ENCODE data around the gene LRRC10. TPM values are rescaled to one million over a fixed set of nuclear protein-coding genes. Genes with fewer than 3 reads are reported as not detected.

LRRC10 gene
- total and polyA plus RNA-seq, 2 donors (not counting 3 experiments of a cell fraction or from before 2014, with no cell fraction given): not detected

DNA sequence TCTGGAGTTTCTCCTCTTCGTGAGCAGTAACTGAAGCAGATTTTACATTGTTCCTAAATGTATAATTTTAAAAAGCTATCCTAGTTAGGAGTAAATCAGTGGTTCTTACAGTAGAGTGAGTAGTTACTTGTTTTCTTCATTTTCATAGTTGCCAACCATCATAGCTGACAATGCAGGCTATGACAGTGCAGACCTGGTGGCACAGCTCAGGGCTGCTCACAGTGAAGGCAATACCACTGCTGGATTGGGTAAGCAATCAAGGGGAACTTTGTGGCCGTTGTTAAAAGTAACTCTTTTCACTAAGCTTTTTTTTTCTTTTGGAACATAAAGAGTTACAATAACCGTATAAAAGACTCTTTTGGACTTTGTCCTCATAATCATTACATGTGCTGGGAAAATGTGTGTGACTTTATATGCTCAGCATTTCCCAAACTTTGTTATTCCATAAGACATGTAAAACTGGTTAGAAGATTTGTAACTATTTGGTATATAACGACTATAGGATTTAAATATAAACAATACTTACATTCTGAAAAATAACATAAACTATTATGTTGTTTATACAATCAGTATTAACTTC is 12.4 kb downstream of the LRRC10 start:
- TF ChIP-seq POLR2A (IDR thresholded peaks at IDR 0.05; ENCODE audit: low read depth, low read length) (no peak), POLR2AphosphoS5 (IDR thresholded peaks at IDR 0.05; ENCODE audit: insufficient read depth, low read depth, low read length) (no peak), EZH2 (IDR thresholded peaks at IDR 0.05; ENCODE audit: borderline replicate concordance, low read depth, low read length, severe bottlenecking) (no peak), GATA2 (IDR thresholded peaks at IDR 0.05; ENCODE audit: insufficient read depth, insufficient read length, low read depth, low read length) (no peak), MYC (IDR thresholded peaks at IDR 0.05; ENCODE audit: low read depth, low read length) (no peak), FOS (IDR thresholded peaks at IDR 0.05; ENCODE audit: borderline replicate concordance, insufficient read depth, low read length) (no peak)
- TF ChIP-seq, protein P1, sequence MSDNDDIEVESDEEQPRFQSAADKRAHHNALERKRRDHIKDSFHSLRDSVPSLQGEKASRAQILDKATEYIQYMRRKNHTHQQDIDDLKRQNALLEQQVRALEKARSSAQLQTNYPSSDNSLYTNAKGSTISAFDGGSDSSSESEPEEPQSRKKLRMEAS (IDR thresholded peaks at IDR 0.05; ENCODE audit: insufficient read depth, insufficient read length): no peak
- TF ChIP-seq, protein P2, sequence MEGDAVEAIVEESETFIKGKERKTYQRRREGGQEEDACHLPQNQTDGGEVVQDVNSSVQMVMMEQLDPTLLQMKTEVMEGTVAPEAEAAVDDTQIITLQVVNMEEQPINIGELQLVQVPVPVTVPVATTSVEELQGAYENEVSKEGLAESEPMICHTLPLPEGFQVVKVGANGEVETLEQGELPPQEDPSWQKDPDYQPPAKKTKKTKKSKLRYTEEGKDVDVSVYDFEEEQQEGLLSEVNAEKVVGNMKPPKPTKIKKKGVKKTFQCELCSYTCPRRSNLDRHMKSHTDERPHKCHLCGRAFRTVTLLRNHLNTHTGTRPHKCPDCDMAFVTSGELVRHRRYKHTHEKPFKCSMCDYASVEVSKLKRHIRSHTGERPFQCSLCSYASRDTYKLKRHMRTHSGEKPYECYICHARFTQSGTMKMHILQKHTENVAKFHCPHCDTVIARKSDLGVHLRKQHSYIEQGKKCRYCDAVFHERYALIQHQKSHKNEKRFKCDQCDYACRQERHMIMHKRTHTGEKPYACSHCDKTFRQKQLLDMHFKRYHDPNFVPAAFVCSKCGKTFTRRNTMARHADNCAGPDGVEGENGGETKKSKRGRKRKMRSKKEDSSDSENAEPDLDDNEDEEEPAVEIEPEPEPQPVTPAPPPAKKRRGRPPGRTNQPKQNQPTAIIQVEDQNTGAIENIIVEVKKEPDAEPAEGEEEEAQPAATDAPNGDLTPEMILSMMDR (IDR thresholded peaks at IDR 0.05; ENCODE audit: extremely low read depth in 1 of 2, insufficient read depth in 1 of 2, low read depth in 1 of 2, low read length in 2 of 2): no peak
- Histone ChIP-seq H3K9me1 (replicated peaks; ENCODE audit: control insufficient read depth, extremely low read depth, insufficient read depth, low read length) (no peaks in the 10 kb centered on the region), H3K36me3 (ENCODE audit: control insufficient read depth in 2 of 2, extremely low read depth in 1 of 2, insufficient read depth in 2 of 2, low read length in 2 of 2) (peaks cover 24 to 54% of the 10 kb centered on the region in 2 experiments), H3K79me2 (ENCODE audit: control insufficient read depth, insufficient read depth, low read length) (no peaks in the 10 kb centered on the region), H3K27ac (ENCODE audit: insufficient read depth, low read depth, low read length) (no peak overlapping the region), H3K9ac (replicated peaks; ENCODE audit: extremely low read depth, insufficient read depth, low read length) (no peak overlapping the region), H3K9me3 (replicated peaks; ENCODE audit: control insufficient read depth, insufficient read depth, low read length) (no peaks in the 10 kb centered on the region), H2AFZ (ENCODE audit: low read depth, low read length) (no peak overlapping the region), H4K20me1 (replicated peaks; ENCODE audit: control insufficient read depth, extremely low read depth, insufficient read depth, low read length) (no peaks in the 10 kb centered on the region), H3K4me3 (replicated peaks in 1 of 3; ENCODE audit: insufficient read depth in 1 of 3, low read depth in 1 of 3, low read length in 3 of 3) (no peak overlapping the region), H3K4me1 (ENCODE audit: control insufficient read depth, extremely low read depth, insufficient read depth, low read length) (no peaks in the 10 kb centered on the region), H3K4me2 (ENCODE audit: insufficient read depth, low read length) (no peak overlapping the region), H3K27me3 (ENCODE audit: control insufficient read depth in 2 of 2, insufficient read depth in 2 of 2, low read length in 2 of 2) (no peaks in the 10 kb centered on the region)
- dilution Hi-C loops (cut with MboI; ENCODE audit: extremely low pct_ligation_motif_present, low sequenced_read_pairs) (loop anchor here (25.0 kb wide), 1 partner anchor 211 kb away; no protein-coding TSS in a partner anchor), intact Hi-C loops (cut with micrococcal nuclease) (no loop called here)
- CTCF ChIA-PET: interaction anchor here (0.6 to 1.4 kb wide), 2 partner anchors 41 to 180 kb away, joined by 3 to 5 read pairs; no protein-coding TSS in a partner anchor
- FAIRE-seq: no peak
- POLR2A ChIA-PET: no interaction called here
- BruUV-seq (replicated peaks): no TSS peak
- DNase-seq (ENCODE audit: low read depth, low spot score): no peak

All from endothelial cell of umbilical vein (primary cell).